Activated CD4-positive, alpha-beta T cell treated with anti-CD3 and anti-CD28 coated beads for 48 hours (primary cell): ENCODE data around the gene THYN1.
"Not testable (repeated sequence)": the region's sequence is repeated elsewhere in the genome, so short reads cannot be mapped to it uniquely, and the experiment has no call there.

Experiments
- DNase-seq: peaks from one replicate; pipeline ENCODE4 v3.0.0-alpha.2; 2020

Gene THYN1

DNA sequence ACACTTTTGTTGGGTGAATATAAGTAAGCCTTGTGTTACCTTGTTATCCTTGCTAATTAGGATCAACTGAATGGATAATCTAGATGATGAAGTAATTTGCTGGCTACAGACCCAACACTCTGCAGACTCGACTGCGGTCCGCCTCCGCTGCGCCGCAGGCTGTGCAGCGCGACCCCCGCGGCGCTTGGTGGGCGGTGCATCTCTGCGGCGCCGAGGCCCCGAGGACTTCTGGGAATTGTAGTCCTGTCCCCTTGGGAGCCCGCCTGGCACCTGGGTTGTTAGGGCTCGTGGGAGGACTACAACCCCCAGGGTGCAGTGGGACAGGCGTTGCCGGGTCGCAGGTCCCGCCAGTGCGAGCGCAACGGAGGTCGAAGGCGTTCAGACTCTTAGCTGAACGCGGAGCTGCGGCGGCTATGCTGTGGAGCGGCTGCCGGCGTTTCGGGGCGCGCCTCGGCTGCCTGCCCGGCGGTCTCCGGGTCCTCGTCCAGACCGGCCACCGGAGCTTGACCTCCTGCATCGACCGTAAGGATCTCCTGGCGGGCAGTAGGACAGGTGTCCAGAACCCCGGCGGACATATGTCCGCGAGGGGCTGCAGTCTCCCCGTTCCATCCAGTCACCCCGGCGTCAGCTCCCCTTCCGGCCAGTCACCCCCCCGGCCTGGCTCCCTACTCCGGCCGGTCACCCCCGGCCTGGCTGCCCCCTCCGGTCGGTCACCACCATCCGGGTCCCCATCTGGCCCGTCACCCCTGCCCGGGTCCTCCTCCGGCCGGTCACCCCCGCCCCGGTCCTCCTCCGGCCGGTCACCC is at the start of gene THYN1, which contains the start of gene ACAD8:
THYN1 (minus strand) TSS at position 165 of the 806 bp plus-strand sequence. CDS start 470 bp downstream, outside the sequence.
ACAD8 (plus strand) TSS at position 381 of the 806 bp plus-strand sequence; CDS start at position 414, 33 bp downstream.
- DNase-seq: peak; percentile 97

DNA sequence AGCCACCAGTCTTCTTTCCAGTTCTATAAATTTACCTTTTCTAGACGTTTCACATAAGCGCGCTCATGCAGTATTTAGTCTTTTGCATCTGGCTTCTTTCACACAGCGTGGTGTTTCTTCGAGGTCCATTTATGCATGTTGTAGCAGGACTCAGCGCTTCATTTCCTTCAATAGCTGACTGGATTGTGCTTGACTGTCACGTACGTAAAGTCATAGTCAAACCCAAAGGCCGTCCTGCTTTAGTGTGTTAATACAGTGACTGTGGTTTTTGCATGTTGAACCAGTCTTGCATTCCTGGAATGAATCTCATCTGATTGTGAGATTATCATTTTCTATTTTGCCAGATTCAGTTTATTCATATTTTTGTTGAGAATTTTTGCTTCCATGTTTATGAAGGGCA is 41.5 kb upstream of the THYN1 start:
- DNase-seq: no peak

- DNase-seq: no peak
Measured at GRCh38 chr11:134293119-134294113, 40.3 kb upstream of the THYN1 start.

DNA sequence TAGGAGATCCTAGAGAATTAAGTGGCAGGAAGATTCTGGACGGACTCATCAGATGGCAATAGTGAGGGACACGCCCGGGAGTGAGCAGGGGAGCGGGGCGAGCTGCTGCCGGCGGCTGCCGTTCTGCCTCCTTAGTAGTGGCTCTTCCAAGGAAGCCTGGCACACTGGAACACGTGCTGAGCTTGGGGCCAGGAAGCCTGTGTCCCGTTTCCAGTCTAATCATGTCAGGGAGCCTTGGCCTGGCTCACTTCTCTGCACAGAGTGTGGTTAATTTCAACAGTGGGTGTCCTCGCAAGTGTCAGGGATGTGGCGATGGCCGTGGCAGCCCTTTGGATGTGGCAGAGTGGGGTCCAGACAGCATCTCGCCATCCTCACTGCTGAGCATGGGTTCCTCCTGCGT is 39.5 kb upstream of the THYN1 start:
- no peak for DNase-seq

GRCh38 chr11:134291196-134291595 is 38.0 kb upstream of the THYN1 start:
- DNase-seq: no peak

GRCh38 chr11:134290646-134291045 is 37.5 kb upstream of the THYN1 start:
- no peak for DNase-seq

DNA sequence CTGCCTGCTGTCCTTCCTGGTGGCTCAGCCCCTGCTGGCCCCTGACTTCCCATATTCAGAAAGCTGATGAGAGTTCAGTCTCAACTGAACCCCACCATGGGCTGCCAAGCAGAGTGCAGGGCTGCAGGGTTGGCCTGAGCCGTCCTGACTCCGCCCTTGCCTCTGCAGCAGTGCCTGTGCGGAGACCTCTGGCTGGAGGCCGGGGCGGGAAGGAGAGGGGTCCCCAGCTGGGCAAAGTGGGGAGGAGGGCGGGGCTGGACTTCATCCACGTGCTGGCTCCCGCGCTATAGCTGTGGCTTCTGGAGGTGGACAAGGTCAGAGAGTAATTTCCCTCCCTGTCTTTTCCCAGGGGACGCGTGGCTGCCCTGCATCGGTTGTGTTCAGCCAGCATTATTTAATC is 36.6 kb upstream of the THYN1 start:
- no peak for DNase-seq

DNA sequence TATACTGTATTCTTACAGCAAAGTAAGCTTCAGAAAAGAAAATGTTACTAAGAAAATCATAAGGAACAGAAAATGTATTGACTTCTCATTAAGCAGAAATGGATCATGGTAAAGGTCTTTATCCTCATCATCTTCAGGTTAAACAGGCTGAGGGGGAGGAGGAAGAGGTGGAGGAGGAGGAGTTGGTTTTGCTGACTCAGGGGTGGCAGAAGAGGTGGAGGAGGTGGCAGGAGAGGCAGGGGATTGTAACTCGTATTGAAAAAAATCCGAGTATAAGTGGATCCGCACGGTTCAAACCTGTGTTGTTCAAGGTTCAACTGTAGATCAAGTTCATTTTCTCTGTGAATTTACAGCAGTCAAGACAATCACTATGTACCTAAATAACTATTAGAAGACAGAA is 36.0 kb upstream of the THYN1 start:
- DNase-seq: no peak

GRCh38 chr11:134288486-134288885 is 35.3 kb upstream of the THYN1 start:
- DNase-seq: no peak

GRCh38 chr11:134287561-134287960 is 34.4 kb upstream of the THYN1 start:
- DNase-seq: no peak

GRCh38 chr11:134284349-134284748 is 31.2 kb upstream of the THYN1 start:
- DNase-seq: not testable (repeated sequence)

DNA sequence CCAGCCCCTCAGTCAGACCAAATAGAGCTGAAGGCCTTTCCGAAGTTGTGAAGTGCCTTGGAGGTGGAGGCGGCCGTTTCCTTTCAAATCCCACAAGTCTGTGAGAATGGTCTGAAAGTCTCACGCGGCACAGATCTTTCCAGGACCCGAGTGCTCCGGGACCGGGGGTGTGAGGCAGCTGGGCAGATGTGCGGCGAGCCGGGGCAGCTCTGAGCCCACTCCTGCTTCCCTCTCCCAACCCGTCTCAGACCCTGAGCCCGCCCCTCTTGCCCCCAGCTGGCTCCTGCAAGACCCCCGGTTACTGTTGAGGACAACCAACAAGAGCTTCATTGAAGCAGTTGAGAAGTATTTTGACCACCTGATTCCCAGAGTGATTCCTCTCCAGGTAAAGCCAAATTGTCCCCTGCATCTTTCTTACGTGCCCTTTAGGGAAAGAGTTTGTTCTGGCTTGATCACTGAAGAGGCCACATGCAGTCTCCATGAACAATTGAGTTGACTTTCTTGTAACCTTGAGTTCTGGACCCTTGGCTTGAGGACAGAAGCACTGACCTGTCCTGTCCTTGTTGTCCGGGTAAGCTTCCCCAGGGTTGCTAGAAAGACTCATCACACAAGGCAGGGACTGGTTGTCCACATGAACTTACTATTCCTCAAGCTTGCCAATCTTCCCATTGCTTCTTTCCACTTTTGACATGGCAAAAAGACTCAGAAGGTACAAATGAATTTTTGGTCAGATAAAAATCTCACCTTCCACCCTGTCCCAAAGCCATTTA is 30.5 kb upstream of the THYN1 start:
- DNase-seq: no peak

- DNase-seq: no peak
Measured at GRCh38 chr11:134282121-134283045, 29.2 kb upstream of the THYN1 start.

DNA sequence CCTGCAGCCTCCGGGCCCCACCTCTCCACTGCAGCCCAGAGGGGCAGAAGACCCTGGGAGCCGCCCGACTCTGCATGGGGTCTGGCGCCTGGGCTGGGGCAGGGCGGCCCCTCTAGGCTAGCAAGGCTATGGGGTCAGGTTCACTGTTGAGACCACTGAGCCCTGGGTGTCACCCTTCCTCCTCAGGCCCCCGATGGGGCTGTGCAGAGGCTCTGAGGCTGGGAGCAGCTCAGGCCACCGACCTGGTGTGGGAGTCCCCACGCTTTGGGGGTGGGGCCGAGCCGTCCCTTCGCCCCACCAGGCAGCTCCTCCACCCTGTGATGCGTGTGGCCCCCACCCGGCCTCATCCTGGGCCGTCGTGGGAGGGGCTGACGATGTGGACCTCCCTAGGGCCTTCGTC is 28.5 kb upstream of the THYN1 start:
- not testable (repeated sequence) for DNase-seq

DNA sequence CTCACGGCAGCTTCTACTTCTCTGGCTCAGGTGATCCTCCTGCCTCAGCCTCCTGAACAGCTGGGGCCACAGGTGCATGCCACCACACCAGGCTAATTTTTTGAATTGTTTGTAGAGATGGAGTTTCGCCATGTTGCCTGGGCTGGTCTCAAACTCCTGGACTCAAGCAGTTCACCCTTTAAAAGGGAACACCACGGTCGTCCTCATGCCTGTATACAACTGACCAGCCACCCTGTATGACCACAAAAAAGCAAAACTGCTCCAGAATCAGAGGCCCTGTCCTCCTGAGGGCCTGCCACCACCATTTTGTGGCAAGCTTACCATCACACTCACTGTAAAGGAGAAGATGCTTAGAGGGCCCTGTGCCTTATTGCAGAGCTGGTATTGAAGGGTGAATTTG is 25.2 kb upstream of the THYN1 start:
- no peak for DNase-seq

DNA sequence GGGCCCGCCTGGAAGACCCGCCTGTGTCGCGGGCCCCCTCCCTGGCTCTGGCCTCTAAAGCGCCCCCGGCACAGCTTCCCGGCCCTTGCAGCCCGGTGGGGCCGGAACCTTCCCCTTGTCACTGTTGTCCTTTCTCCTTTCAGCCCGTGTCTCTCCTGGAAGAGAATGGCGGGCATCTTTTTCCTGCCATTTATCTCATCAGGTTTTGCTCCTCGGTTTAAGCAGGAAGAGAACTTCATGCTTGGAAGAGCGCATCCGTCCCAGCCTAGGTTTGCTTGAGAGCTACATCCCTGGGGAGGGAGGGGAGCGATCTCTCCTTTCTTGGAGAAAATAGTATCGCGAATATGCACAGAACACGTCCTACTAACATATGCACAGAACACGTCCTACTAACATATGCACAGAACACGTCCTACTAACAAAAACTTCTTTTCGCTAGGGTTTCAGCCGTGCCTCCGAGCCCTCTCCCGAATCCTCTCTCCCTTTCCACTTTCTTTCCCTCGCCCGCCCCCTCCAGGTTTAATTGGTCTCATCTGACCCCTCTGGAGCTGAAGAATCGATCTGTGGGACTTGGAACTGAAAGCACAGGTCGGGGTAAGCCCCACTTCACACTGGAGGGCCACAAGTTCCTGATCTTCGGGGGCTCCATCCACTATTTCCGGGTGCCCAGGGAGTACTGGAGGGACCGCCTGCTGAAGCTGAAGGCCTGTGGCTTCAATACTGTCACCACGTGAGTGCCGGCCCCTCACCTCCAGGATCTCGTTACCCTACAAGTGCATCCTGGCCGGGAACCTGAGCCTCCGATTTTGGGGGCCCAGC is 24.2 kb upstream of the THYN1 start:
- no peak for DNase-seq

DNA sequence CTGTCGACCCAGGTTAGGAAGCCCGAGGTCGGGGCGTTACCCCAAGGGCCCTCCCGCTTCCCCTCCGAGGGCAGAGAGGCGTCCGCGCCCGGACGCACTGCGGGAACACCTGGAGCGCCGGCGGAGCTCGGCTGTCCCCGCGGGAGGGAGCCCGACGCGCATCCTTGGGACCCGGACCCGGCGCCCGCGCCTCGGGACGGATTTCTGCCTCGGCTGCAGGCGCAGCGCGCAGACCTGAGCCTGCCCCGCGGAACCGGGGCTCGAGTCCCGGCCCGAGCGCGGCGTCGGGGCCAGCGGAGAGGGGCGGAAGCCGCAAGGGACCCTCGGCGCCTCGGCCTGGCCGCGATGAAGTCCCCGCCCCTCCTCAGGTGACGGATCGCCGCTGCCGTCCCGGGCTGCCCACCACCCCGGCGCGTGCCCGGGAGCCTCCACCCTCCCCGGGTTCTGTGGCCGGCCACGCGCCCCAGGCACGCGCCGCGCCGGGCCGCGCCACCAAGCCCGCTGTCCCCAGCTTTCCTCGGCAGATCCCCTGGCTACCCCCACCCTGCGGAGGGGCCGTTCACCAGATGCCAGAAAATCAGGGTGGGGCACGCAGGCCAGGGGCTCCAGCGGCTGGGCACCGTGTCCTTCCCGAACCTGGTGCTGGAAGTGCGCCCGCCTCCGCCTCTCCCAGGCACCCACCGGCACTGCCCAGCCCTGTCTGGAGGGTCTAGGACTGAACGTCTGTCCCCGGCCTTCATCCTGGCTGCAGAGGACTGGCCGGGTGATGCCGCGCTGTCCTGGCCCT is 23.4 kb upstream of the THYN1 start:
- DNase-seq: peak; percentile 24

DNA sequence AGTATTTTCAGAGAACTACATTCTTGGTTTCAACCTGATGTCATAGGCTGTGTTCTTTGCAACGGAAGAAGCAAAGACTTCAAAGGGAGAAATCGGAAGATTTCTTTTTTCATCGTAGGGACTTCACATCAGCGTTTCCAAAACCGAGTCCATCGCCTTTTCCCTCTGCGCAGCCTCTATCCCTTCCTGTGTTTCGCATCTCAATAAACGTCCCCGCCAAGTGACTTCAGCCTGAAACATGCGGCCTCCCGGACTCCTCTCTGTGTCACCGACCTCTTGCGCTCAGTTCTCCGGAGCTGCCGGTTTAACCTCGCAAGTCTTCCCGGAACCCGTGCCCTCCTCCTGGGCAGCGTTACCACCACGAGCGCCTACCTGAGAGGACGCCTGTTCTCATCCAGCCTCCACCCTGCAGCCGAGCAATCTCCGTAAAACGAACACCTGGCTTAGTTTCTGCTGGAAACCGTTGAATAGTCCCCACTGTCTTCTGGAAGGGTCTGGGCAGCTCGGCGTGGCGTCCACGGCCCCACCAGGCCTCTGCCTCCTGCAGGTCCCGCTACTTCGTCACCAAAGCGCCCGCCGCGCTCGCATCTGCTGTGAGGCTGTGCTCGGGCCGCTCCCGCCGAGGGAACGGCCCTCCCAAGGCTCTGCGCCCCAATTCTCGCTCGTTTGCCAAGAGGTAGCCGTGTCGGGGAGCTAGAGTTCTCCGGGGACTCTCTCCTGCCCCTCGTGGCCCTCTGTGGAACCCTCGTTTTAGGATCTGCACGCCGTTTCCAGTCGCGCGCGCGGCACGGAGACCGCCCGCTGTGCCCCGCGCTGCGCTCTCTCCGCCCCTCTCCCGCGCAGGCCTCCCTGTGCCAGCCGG is 22.6 kb upstream of the THYN1 start, which contains the start of gene GLB1L3:
GLB1L3 (plus strand) TSS at position 846 of the 862 bp plus-strand sequence. CDS start 362 bp downstream, outside the sequence.
- peak; percentile 87 for DNase-seq

DNA sequence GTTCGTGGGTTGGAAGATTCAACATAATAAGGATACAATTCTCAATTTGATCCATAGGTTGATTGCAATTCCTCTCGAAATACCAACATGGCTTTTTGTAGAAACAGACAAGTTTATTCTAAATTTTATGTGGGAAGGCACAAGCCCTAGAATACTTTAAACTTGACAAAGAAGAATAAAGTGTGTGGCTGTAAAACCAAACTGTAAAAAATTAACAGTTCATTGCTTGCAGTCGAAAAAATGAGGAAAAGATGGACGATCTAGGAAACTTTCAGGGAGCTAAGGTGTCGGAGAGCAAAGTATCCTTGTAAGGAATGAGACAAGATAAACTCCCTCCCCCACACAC is 22.0 kb upstream of the THYN1 start:
- no peak for DNase-seq
